Measurements from ENCODE around the gene VPS13C.

VPS13C gene

GRCh38 chr15:62060113-62060895 is at the start of gene VPS13C:
TSS of gene VPS13C (minus strand) at chr15:62060447. CDS start at chr15:62060374, 73 bp downstream.
- DNase-seq = peak; percentile 88 to 97

GRCh38 chr15:62109437-62109836 is 49.2 kb upstream of the VPS13C start:
- no peak for DNase-seq

GRCh38 chr15:62108411-62108810 is 48.2 kb upstream of the VPS13C start:
- no peak for DNase-seq

GRCh38 chr15:62107571-62108121 is 47.4 kb upstream of the VPS13C start:
- DNase-seq = no peak

GRCh38 chr15:62106096-62106495 is 45.8 kb upstream of the VPS13C start:
- no peak for DNase-seq

GRCh38 chr15:62105266-62105665 is 45.0 kb upstream of the VPS13C start:
- DNase-seq = no peak

- no peak for DNase-seq
These were observed 44.6 kb upstream of the VPS13C start for GRCh38 chr15:62104846-62105245.

DNA sequence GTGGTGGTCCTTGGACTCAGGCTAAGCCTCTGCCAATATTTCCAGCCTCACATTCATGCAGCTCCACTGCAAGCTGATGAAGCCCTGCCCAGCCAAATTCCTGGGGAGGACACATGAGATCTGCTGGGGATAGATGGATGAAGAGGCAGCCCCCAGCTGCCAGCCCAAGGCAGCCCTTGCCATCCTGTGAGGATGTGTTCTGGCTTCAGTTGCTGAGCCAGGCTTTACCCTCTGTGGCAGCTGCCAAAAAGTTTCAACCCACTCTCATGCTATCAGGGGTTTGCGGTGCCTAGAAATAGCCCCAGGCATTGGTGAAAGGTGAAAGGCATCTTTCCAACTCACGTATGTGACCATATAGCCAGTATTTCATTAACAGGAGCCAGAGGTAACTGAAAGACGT is 44.2 kb upstream of the VPS13C start:
- DNase-seq = no peak

- no peak for DNase-seq
These were observed 43.2 kb upstream of the VPS13C start for GRCh38 chr15:62103431-62103830.

DNA sequence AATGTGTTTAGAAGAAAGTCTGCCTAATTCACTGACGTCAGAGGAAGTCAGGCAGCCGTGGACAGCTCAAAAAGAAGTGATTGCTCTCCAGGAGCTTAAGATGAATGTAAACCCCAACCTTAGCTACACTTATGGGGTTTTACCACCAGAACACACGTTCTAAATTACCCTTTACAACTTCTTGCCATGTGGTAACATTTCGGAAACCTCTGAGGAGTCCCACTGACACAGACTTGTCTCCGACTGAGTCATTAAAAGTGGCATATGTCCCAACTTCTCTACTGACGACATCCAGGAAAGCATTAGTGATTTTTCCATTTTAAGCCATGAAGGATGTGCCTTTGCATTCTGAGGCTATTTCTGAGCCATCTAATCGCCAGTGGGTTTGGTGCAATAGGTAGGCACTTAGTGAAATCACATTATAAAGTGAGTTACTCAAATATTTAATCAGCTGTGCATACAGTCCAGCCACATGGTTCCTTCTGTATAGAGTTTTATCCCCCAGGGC is 38.9 kb upstream of the VPS13C start:
- no peak for DNase-seq

- DNase-seq = no peak
These were observed 34.1 kb upstream of the VPS13C start for GRCh38 chr15:62094388-62094787.

DNA sequence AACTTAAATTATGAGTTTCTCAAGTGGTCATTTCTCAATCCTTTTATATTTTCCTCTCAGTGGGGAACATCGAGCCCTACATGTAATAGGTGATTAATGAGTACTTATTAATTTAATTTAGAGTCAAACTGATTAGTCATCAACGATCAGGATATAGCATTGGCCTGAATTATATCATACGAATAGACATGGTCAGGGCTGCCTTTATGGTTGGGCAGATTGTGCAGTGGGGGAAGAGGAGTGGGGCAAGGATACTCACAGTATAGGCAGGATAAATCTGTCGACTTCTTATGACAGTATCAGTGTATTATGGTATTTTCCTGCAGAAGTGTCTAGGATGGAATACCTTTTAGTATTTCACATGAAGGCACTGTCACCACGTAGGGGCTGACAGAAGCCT is 33.6 kb upstream of the VPS13C start:
- DNase-seq = no peak

GRCh38 chr15:62090988-62091387 is 30.7 kb upstream of the VPS13C start:
- DNase-seq = no peak

- no peak for DNase-seq
These were observed 29.4 kb upstream of the VPS13C start for GRCh38 chr15:62089616-62090015.

GRCh38 chr15:62088353-62088693 is 28.1 kb upstream of the VPS13C start:
- no peak for DNase-seq

GRCh38 chr15:62087671-62088352 is 27.6 kb upstream of the VPS13C start:
- no peak for DNase-seq

DNA sequence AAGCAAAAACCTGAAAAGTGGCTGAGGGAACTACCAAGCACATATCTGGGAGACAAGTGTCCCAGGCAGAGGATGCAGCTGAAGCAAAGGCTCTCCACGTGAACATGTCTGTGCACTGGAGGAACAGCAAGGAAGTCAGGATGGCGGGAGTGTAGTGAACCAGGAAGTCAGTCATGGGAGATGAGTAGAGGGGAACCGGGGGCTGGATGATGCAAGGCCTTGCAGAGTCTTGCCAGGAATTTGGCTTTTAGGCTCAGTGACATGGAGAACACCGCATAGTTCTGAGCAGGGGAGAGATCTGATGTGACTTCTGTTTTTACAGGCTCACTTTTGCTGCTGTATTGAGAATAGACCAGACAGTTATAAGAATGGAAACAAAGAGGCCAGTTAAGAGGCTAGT is 25.5 kb upstream of the VPS13C start:
- no peak for DNase-seq

DNA sequence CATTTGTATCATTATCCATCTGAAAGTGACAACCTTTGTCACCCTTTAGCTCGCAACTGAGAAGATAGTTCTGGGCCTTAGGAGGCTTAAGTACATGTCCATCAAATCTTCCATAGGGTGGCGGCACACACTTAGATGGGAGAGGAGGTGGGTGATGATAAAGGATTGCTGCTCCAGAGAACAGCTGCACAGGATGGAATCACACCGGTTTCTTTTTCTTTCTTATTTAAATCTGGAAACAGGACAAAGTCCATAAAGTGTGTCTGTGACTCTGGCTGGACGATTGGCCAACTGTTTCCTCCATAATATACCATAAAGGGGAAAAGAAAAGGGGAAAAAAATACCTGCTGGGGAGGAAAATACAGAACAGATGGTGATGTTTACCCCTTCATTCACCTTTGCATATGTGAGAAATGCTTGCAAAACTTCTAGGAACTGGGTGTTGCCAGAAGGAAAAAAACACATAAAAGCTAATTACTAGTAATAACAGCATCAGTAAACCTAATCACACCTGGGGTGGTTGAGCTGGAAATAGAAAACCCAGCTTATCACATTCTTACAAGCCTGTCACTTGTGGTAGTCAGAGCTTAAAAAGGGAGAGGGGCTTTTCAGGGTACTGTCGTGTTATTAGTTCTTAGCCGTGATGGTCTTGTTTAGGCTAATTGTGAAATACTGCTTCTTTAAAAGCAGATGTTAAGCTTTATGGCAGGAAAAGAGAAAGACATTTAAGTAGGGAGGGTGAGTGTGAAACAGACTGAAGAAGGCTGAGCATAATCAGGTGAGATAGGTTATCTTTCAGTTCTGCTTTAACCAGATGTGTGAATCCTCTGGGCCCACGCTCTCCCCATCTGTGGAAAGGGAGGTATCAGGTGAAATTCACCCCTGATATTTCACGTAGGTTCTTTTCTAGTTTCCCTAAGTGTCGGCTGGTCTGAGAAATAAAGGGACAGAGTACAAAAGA is 23.2 kb upstream of the VPS13C start:
- no peak for DNase-seq

- no peak for DNase-seq
These were observed 19.3 kb upstream of the VPS13C start for GRCh38 chr15:62079594-62079993.

DNA sequence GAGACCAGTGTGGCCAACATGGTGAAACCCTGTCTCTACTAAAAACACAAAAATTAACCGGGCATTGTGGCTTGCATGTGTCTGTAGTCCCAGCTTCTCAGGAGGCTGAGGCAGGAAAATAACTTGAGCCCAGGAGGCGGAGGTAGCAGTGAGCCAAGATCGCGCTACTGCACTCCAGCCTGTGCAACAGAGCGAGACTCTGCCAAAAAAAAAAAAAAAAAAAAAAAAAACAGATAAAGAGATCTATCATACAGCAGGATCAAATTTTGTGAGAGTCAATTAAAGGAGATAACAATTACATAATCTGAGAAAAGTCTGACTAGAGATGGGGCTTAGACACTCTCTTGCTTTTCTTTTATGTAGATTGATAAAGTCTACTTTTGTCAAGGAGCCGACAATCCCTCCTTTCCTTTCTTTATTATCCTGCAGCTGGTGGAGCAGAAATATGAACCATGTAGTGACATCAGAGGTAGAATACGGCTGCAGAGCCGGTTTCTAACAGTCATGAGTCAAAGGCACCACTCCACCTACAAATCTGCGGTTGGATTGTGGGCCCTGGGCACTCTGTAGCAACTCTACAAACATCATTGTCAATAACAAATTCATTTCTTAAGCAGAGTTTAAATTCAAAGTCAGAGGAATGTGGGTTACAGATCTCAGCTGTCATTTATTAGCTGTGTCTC is 15.5 kb upstream of the VPS13C start:
- DNase-seq = no peak

DNA sequence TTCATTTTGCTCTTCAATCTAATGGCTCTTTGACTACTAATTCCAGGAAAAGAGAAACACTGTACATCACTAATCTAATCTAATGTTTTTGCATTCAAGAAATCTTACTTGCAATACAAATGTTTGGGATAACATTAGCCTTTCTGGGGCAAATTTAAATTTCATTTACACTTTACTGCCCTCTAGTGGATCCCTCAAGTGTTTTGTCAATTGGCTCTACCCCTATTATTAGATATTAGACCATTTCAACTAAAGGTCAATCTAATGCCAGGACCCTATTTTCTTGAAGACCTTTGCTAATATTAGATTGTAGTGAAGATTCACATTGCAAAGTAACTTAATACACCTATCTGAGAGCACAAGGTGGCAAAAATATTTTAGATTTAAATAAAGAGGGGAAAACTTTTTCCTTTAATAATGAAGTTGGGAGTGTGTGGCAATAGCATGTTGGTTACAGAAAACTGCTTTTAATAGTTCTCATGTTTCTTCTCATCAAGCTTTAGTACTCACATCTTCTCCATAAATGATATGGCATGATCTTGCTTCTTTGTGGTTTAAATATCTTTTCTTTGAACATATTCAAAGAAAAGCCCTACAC is 11.6 kb upstream of the VPS13C start:
- DNase-seq = peak in 1 of 2 experiments; percentile 70

- DNase-seq = no peak
These were observed 9.3 kb upstream of the VPS13C start for GRCh38 chr15:62069551-62069950.
